B cell (primary cell): ENCODE results near the gene GRHL3. TPM values are rescaled to one million over a fixed set of nuclear protein-coding genes. Genes with fewer than 3 reads are reported as not detected.

ENCODE experiments used
- ATAC-seq: fragments of 200-7000 bp; cut with Tn5 transposase; one replicate; pipeline ENCODE4 v1.10.0; 2021; ENCODE audit warnings: low read depth, mild to moderate bottlenecking, moderate number of reproducible peaks, moderate library complexity
- CTCF ChIA-PET: fragments of 350-600 bp; sonication (Branson Sonifier 250); formaldehyde crosslinking; loops from one replicate; lab custom pipeline; 2021; ENCODE audit warnings: antibody characterized with exemption, inconsistent platforms; lab: Charles Lee
- POLR2A ChIA-PET: fragments of 350-600 bp; sonication (Branson Sonifier 250); formaldehyde crosslinking; loops from one replicate; lab custom pipeline; 2021; ENCODE audit warnings: antibody characterized with exemption; lab: Charles Lee
- DNase-seq: peaks from one replicate; pipeline ENCODE4 v3.0.0; 2013
- H2AFZ ChIP-seq: 2 replicates; pipeline ENCODE4 v1.6.1; 2012; ENCODE audit warnings: mild to moderate bottlenecking, low read depth, low read length; ENCODE audit not compliant: insufficient read depth, poor library complexity, severe bottlenecking
- H3K27ac ChIP-seq, 2 donors: 1 replicate in 1 of 2; 2 replicates in 1 of 2; pipeline ENCODE4 v1.5.1; 2012 to 2013; ENCODE audit warnings: low read length in 2 of 2, mild to moderate bottlenecking in 2 of 2, moderate library complexity in 1 of 2
- H3K27me3 ChIP-seq, 4 experiments: fragments of 200-600 bp in 1 of 4; sonication (generic) in 1 of 4; replicated peaks in 1 of 4; 1 replicate in 2 of 4; 2 replicates in 2 of 4; pipeline versions ENCODE4 v1.6.1 to v1.7.0; 2013 to 2016; ENCODE audit warnings: low read length in 3 of 4, mild to moderate bottlenecking in 2 of 4, mixed read lengths in 1 of 4, moderate library complexity in 1 of 4; ENCODE audit not compliant: insufficient read depth in 4 of 4, control insufficient read depth in 3 of 4; ENCODE audit errors: control extremely low read depth in 1 of 4
- H3K36me3 ChIP-seq, 2 experiments: replicated peaks in 1 of 2; 1 replicate in 1 of 2; 2 replicates in 1 of 2; pipeline versions ENCODE4 v1.6.1 to v1.7.1; 2013; ENCODE audit warnings: low read length in 1 of 2; ENCODE audit not compliant: insufficient read depth in 2 of 2, control insufficient read depth in 1 of 2; ENCODE audit errors: control extremely low read depth in 1 of 2, extremely low read depth in 1 of 2
- H3K4me1 ChIP-seq, 2 donors: fragments of 200-600 bp in 1 of 2; sonication (generic) in 1 of 2; 1 replicate in 1 of 2; 2 replicates in 1 of 2; pipeline versions ENCODE4 v1.5.1 to v1.6.1; 2013 to 2017; ENCODE audit warnings: low read length in 2 of 2; ENCODE audit not compliant: control insufficient read depth in 2 of 2, insufficient read depth in 2 of 2
- H3K4me2 ChIP-seq: replicated peaks from 2 replicates; pipeline ENCODE3; 2012; ENCODE audit warnings: mild to moderate bottlenecking, low read depth, low read length; ENCODE audit not compliant: poor library complexity, severe bottlenecking
- H3K4me3 ChIP-seq, 5 experiments: fragments of 200-600 bp in 1 of 5; sonication (generic) in 1 of 5; 1 replicate in 3 of 5; 2 replicates in 2 of 5; pipeline versions ENCODE4 v1.5.1 to v1.7.0; 2011 to 2016; ENCODE audit warnings: low read length in 4 of 5, mild to moderate bottlenecking in 4 of 5, low read depth in 2 of 5, control low read depth in 1 of 5, moderate library complexity in 1 of 5; ENCODE audit not compliant: insufficient read depth in 1 of 5; ENCODE audit errors: control extremely low read depth in 1 of 5, extremely low read depth in 1 of 5
- H3K79me2 ChIP-seq: fragments of 200-600 bp; sonication (generic); one replicate; pipeline ENCODE4 v1.6.0; 2016; ENCODE audit warnings: low read length; ENCODE audit not compliant: control insufficient read depth, insufficient read depth
- H3K9ac ChIP-seq: fragments of 200-600 bp; sonication (generic); 2 replicates; pipeline ENCODE4 v1.6.1; 2017; ENCODE audit warnings: mild to moderate bottlenecking, low read length, moderate library complexity
- H3K9me3 ChIP-seq, 3 donors: one replicate each; pipeline versions ENCODE4 v1.6.1 to v1.7.1; 2013; ENCODE audit warnings: low read length in 2 of 3; ENCODE audit not compliant: control insufficient read depth in 2 of 3, insufficient read depth in 1 of 3; ENCODE audit errors: control extremely low read depth in 1 of 3
- H4K20me1 ChIP-seq: 2 replicates; pipeline ENCODE4 v1.6.0; 2012; ENCODE audit warnings: mild to moderate bottlenecking, low read length; ENCODE audit not compliant: insufficient read depth, control insufficient read depth, poor library complexity, severe bottlenecking
- H3K27ac Mint-ChIP-seq: one replicate; pipeline ENCODE4 v1.8.0; 2021; ENCODE audit warnings: mixed read lengths
- H3K27me3 Mint-ChIP-seq: one replicate; pipeline ENCODE4 v1.8.0; 2021; ENCODE audit warnings: mixed read lengths
- H3K4me1 Mint-ChIP-seq: one replicate; pipeline ENCODE4 v1.8.0; 2021; ENCODE audit warnings: mixed read lengths
- H3K4me3 Mint-ChIP-seq: one replicate; pipeline ENCODE4 v1.8.0; 2021; ENCODE audit warnings: mixed read lengths
- H3K9me3 Mint-ChIP-seq: one replicate; pipeline ENCODE4 v1.8.0; 2022; ENCODE audit warnings: mixed read lengths; ENCODE audit not compliant: insufficient read depth
- CTCF ChIP-seq: fragments of 200-600 bp; IDR thresholded peaks from one replicate; pipeline ENCODE4 v1.8.0; 2022; ENCODE audit warnings: antibody characterized with exemption, mild to moderate bottlenecking
- EZH2 ChIP-seq: IDR thresholded peaks from 2 replicates; pipeline ENCODE4 v1.6.1; 2012; ENCODE audit warnings: borderline replicate concordance, low read depth, mild to moderate bottlenecking, moderate library complexity, low read length; ENCODE audit not compliant: insufficient read depth, poor library complexity, severe bottlenecking
- WGBS: methylation state at CpG from one replicate; pipeline ENCODE4 v1.1.5; 2013; ENCODE audit warnings: missing lambda C conversion rate; ENCODE audit not compliant: insufficient coverage; 5-methylcytosine and 5-hydroxymethylcytosine counted together
- intact Hi-C: fragments of 100-400 bp; cut with micrococcal nuclease; formaldehyde crosslinking; loops from one replicate; pipeline ENCODE4 v1.10.0; 2022
- polyA plus RNA-seq: library from polyadenylated mRNA; depleted of rRNA; stranded (reverse); fragments of >200 nt; gene quantifications from 2 replicates; pipeline ENCODE4 v1.2.3, GENCODE V29; 2012
- total RNA-seq, 2 donors: library from RNA; stranded (reverse); fragments of 120-200 nt in 1 of 2; gene quantifications; 1 replicate in 1 of 2; 2 replicates in 1 of 2; pipeline versions ENCODE4 v1.2.3 to v1.2.4, GENCODE V29; 2013 to 2022

The GRHL3 gene
- total and polyA plus RNA-seq, 2 donors (not counting 1 experiment from before 2014, with no cell fraction given): not detected

- peaks cover 28% of the 10 kb centered on the region for H3K4me1 Mint-ChIP-seq
- DNase-seq (no peak), ATAC-seq (no peak)
- H2AFZ ChIP-seq: no peak overlapping the region
- no peaks in the 10 kb centered on the region for H3K27me3 ChIP-seq
- no peaks in the 10 kb centered on the region for H3K9me3 ChIP-seq
- no peak overlapping the region for H3K27ac Mint-ChIP-seq
- WGBS: no CpG with 5 or more reads among the region's 2 CpGs
- no peaks in the 10 kb centered on the region for H3K27me3 Mint-ChIP-seq
- no peak overlapping the region for H3K27ac ChIP-seq
- H3K36me3 ChIP-seq: peaks cover 3 to 10% of the 10 kb centered on the region in 2 experiments
- CTCF ChIA-PET: interaction anchor here (0.6 to 8.0 kb wide), 8 partner anchors 9 to 233 kb away, joined by 3 to 98 read pairs (median 6); no protein-coding TSS in a partner anchor
- no peak for TF ChIP-seq CTCF
- TF ChIP-seq EZH2: no peak
- POLR2A ChIA-PET: interaction anchor here (1.3 kb wide), 1 partner anchor 9 kb away, joined by 4 read pairs; no protein-coding TSS in a partner anchor
- peaks cover 12 to 29% of the 10 kb centered on the region in 2 donors for H3K4me1 ChIP-seq
- intact Hi-C loops: no loop called here
- no peak overlapping the region for H3K4me2 ChIP-seq
- H3K79me2 ChIP-seq: no peaks in the 10 kb centered on the region
- H3K9ac ChIP-seq: no peak overlapping the region
- H3K4me3 Mint-ChIP-seq: no peak overlapping the region
- no peaks in the 10 kb centered on the region for H4K20me1 ChIP-seq
- no peak overlapping the region for H3K4me3 ChIP-seq
- no peaks in the 10 kb centered on the region for H3K9me3 Mint-ChIP-seq
These were observed 64.3 kb downstream of the GRHL3 start for GRCh38 chr1:24383381-24383940.
